Frontal cortex (tissue), 4 donors: Measurements from ENCODE around the gene ZNF383. TPM values are rescaled to one million over a fixed set of nuclear protein-coding genes. Genes with fewer than 3 reads are reported as not detected.
"Not testable (repeated sequence)": the region's sequence is repeated elsewhere in the genome, so short reads cannot be mapped to it uniquely, and the experiment has no call there.

ENCODE experiments used
- DNase-seq, 2 donors: peaks; one replicate each; pipeline ENCODE4 v3.0.0; 2012; ENCODE audit warnings: low spot score in 2 of 2
- FAIRE-seq: peaks from 2 replicates; lab custom pipeline; 2012; peaks lifted over from hg19 to GRCh38; lab: Jason Lieb, UNC
- total RNA-seq: library from RNA; depleted of rRNA; stranded (reverse); fragments of >200 nt; gene quantifications from one replicate; pipeline ENCODE4 v1.2.3, GENCODE V29; 2014
- donor health status: control.
- donor health status: control.
- donor health status: control.

ZNF383 gene
- total RNA-seq, 1 donor from 2014 or later, result 16.3 TPM

GRCh38 chr19:37289229-37289628 is 71.2 kb downstream of the ZNF383 start:
- not testable (repeated sequence) for DNase-seq, FAIRE-seq

DNA sequence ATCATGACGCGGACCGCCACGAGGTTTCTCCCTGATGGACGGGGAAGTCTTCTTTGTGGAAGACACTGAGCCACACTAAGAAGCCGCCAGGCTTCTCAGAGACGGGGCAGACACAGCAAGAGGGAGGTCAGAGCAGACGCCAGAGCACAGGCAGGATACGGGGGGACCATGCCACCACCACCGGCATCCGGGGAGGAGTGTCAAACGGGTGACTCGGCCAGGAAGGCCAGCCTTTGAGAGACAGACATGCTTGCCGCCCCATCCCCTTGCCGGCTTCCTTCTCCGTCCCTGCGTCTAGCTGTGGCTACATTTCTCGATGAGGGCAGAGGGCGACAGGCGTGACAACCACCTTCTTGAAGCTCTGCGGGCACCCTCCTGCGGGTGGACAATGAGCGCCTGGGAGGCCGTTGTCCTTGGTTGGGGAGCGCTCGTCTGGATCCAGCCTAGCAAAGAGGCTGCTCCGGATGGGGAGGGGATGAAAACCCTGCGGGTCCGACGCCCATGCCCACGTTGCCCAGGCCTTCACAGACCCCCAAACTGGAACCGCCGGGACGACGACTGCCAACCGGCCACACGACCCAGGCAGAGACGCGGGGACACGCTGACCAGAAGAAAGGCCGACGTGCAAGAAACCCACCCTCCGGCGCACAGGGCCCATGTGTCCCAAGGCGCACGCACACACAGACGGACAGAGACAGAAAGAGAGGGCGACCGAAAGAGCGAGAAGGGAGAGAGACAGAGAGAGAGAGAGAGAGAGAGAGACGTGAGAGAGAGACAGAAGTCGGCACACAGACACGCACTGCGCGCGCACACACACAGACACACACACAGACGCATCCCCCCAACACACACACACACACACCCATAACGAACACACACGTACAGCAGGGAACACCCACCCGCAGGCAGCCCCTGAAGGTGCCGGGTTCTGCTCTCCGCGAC is 75.3 kb downstream of the ZNF383 start:
- FAIRE-seq, DNase-seq: not testable (repeated sequence)

DNA sequence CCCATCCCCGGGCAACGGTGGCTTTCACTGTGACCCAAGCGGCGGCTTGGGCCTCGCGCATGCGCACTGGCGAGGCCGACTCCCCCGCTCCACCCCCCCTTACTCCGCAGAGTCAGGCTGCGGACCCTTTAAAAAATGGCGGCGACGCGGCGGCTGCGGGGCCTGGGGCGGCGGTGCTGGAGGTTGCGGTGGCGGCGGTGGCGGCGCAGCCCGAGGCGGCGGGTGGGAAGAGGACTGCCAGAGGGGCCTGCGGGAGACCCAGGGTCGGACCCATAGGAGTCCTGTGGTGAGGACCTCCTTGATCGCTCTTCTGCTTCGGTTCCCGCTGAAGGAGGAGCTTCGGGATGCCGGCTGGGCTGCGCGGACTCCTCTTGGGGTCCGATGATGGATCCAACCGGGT is 76.2 kb downstream of the ZNF383 start:
- DNase-seq, FAIRE-seq: not testable (repeated sequence)

Other genes with a start within 250 kb of the ZNF383 start
- gene ZNF420, start 139.8 kb upstream of the ZNF383 start, total RNA-seq, result 53.8 TPM
- gene ZNF585A, start 45.5 kb upstream of the ZNF383 start, total RNA-seq, result 6.1 TPM
- gene ZNF585B, start 7.7 kb upstream of the ZNF383 start, total RNA-seq, result 26.1 TPM
- gene ZNF527, start 152.9 kb downstream of the ZNF383 start, total RNA-seq, result 30.2 TPM
- gene ZNF569, start 249.2 kb downstream of the ZNF383 start, total RNA-seq, result 37.9 TPM